HG02623 (cell line): Measurements from ENCODE around the gene MT1F.

ENCODE experiments used
- ATAC-seq: cut with Tn5 transposase; IDR thresholded peaks from one replicate; pipeline ENCODE4 v1.9.1; 2021; ENCODE audit warnings: moderate library complexity; ENCODE audit not compliant: unreplicated experiment

The MT1F gene

DNA sequence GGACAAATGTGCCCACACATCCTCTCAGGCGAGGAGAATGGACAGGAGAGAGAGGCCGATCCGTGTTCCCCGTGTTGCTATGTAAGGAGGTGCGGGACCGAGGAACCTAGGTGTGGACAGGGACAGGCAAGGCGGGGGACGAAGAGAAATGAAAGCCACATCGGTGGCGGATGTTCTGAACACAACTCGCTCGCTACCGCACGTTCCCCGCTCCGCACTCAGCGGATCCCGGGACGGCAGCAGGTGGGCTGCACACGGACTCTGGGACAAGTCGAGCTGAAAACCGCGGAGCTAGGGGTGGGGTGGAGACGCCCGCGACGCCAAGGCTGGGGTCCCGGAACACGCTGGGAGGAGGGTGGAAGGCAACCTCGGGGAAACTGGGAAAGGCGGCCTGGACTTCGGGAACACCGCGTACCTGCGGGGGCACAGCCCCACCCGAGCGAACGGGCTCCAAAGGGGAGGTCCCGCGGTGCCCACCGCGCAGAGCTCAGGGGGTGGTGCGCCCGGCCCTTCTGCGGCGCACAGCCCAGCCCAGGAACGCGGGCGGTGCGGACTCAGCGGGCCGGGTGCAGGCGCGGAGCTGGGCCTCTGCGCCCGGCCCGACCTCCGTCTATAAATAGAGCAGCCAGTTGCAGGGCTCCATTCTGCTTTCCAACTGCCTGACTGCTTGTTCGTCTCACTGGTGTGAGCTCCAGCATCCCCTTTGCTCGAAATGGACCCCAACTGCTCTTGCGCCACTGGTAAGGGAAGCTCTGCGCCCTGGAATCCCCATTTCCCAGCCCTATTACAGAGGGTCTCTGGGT, 32.4 kb upstream of the MT1F start, which contains the start of gene MT1E:
Gene MT1E (plus strand): TSS at position 642 of the 803 bp plus-strand sequence. CDS start 71 bp downstream, at position 713.
- ATAC-seq = no peak

GRCh38 chr16:56625943-56626654, 31.7 kb upstream of the MT1F start:
- no peak for ATAC-seq

- no peak for ATAC-seq
Observed at GRCh38 chr16:56626685-56627084, 31.1 kb upstream of the MT1F start.

DNA sequence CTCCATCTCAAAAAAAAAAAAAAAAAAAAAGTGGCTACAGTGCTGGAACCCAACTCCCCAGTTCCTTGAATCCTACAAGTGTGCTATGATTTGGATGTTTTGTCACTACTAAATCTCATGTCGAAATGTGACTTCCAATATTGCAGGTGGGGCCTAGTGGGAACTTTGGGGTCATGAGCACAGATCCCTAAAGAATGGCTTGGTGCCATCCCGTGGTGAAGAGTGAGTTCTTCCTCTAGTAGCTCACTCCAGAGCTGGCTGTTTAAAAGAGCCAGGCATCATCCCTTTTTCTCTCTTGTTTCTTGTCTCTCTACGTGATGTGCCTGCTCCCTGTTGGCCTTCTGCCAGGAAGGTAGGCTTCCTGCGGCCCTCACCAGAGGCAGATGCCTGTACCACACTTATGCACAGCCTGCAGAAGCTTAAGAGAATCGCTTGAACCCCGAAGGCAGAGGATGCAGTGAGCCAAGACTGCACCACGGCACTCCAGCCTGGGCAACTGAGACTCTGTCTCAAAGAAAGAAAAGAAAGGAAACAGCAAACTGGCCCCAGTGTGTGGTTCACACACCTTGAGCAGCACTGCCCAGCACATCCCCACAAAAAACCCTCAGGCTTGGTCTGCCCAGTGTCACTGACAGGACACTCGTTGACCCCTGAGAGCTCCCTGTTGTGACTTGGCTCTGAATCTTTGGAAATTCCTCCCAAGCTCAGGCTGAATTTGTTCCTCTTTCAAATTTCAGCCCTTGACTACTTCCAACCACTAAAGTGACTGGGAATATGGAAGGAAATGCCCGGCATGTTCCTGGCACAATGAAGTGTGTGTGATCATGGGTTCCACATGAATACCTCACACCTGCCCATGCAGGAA, 29.0 kb upstream of the MT1F start:
- ATAC-seq = no peak

GRCh38 chr16:56629531-56629930, 28.2 kb upstream of the MT1F start:
- ATAC-seq = no peak

DNA sequence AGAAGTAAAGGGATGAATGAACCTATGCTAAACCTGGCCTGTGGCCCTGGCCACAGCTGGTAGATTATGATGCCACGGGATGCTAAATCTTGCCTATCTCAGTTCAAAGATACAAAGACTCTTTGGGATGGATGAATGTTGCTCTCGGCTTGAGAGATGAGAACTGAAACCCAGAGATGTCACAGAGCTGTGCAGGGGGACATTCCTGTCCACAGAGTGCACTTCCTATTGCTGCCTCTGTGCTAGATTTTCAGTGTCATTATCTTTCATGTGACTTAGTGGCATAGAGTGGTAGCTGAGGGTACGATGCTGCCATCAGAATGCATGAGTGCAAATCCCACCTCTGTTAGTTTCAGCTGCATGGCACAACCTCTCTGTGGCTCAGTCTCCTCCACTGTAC, 27.6 kb upstream of the MT1F start:
- no peak for ATAC-seq

- no peak for ATAC-seq
Observed at GRCh38 chr16:56631197-56631596, 26.6 kb upstream of the MT1F start.

GRCh38 chr16:56631832-56632155, 26.0 kb upstream of the MT1F start:
- no peak for ATAC-seq

DNA sequence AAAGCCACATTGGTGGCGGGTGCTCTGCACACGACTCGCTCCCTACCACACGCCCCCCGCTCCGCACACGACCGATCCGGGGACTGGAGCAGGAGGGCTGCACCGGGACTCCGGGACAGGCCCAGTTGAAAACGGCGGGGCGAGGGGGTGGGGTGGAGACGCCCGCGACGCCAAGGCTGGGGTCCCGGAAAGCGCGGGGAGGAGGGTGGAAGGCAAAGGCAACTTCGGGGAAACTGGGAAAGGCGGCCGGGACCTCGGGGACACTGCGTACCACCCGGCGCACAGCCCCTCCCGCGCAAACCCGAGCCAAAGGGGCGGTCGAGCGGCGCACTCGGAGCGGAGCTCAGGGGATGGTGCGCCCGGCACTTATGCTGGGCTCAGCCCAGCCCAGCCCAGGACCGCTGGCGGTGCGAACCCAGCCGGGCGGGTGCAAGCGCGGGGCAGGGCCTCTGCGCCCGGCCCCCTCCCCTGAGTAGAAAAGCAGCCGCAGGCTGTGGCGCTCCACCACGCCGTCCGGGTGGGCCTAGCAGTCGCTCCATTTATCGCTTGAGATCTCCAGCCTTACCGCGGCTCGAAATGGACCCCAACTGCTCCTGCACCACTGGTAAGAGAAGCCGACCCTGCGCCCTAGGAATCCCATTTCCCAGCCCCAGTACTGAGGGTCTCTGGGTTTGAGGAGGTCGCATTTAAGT, 25.5 kb upstream of the MT1F start, which contains the start of gene MT1M:
Gene MT1M (plus strand): TSS at position 504 of the 692 bp plus-strand sequence. CDS start 73 bp downstream, at position 577.
- no peak for ATAC-seq

- ATAC-seq = no peak
Observed at GRCh38 chr16:56632848-56633365, 24.9 kb upstream of the MT1F start.

- ATAC-seq = no peak
Observed at GRCh38 chr16:56633535-56633934, 24.2 kb upstream of the MT1F start.

- ATAC-seq = no peak
Observed at GRCh38 chr16:56634715-56635440, 22.9 kb upstream of the MT1F start.

DNA sequence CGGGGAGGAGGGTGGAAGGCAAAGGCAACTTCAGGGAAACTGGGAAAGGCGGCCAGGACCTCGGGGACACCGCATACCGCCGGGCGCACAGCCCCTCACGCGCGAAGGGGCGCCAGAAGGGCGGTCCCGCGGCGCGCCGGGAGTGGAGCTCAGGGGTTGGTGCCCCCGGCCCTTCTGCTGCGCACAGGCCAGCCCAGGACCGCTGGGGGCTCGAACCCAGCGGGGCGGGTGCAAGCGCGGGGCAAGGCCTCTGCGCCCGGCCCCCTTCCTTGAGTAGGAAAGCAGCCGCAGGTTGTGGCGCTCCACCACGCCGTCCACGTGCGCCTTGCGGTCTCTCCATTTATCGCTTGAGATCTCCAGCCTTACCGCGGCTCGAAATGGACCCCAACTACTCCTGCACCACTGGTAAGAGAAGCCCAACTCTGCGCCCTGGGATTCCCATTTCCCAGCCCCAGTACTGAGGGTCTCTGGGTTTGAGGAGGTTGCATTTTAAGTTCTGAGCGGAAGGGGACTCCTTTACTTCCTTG, 22.3 kb upstream of the MT1F start:
- no peak for ATAC-seq

DNA sequence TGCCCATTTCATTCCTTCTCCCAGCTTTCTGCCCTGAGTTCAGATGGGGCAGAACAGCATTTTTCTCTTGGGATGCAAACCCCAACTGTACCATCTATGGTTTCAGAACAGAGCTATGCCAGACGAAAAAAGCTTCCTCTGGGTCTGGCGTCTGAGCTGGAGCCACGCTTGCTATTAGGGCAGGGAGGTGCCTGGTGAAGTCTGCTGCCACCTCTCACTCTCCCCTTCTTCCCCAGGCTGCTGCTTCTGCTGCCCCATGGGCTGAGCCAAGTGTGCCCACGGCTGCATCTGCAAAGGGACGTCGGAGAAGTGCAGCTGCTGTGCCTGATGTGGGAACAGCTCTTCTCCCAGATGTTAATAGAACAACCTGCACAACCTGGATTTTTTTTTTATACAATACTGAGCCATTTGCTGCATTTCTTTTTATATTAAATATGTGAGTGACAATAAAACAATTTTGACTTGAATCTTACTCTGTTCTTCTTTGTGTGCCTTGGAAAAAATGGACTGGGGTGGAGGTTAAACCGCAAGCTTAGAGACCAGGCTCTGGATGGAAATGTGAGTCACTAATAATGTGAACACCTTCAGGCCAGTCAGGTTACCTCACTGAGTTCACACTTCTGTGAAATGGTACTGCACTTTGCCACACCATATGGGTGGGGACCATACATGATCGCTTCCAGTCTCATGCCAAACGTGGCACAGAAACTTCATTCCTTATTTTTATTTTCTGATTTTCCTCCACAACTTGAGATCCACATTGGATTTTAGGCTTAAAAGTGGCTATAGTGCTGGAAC, 20.9 kb upstream of the MT1F start:
- no peak for ATAC-seq

DNA sequence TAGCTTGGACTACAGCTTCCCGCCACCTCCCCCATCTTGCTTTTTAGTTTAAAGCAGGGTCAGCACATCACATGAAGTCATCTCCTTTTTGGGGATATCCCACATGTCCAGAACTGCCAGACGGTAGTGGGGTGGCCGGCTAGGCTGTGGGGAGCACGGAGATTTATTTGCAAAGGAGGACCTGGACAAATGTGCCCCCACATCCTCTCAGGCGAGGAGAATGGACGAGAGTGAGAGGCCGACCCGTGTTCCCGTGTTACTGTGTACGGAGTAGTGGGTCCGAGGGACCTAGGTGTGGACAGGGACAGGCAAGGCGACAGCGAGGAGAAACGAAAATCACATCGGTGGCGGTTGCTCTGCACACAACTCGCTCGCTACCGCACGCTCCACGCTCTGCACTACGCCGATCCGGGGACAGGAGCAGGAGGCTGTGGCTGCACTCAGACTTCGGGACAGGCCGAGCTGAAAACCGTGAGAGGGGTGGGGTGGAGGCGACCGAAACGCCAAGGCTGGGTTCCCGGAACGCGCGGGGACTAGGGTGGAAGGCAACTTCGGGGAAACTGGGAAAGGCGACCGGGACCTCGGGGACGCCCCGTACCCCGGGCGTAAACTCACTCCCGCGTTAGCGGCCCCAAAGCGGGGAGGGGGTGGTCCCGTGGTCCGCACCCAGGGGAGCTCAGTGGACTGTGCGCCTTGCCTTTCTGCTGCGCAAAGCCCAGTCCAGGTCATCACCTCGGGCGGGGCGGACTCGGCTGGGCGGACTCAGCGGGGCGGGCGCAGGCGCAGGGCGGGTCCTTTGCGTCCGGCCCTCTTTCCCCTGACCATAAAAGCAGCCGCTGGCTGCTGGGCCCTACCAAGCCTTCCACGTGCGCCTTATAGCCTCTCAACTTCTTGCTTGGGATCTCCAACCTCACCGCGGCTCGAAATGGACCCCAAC, 19.7 kb upstream of the MT1F start, which contains the start of gene MT1A:
Gene MT1A (plus strand): TSS at position 853 of the 937 bp plus-strand sequence. CDS start 73 bp downstream, at position 926.
- ATAC-seq = no peak

DNA sequence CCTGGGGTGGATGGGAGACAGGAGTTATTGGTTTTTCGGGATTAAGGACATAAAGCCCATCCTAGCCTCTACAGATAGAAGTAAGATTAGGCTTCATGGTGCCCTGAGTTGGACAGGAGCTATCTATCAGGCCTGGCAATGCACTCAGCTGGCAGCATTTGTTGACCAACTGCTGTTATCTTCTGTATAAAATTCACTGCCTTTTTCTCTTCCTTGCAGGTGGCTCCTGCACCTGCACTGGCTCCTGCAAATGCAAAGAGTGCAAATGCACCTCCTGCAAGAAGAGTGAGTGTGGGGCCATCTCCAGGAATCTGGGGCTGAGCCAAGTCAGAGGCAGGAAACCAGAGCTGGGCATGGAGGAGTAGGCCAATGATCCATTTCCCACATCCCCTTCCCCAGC, 18.7 kb upstream of the MT1F start:
- no peak for ATAC-seq

GRCh38 chr16:56640076-56640475, 17.7 kb upstream of the MT1F start:
- no peak for ATAC-seq

DNA sequence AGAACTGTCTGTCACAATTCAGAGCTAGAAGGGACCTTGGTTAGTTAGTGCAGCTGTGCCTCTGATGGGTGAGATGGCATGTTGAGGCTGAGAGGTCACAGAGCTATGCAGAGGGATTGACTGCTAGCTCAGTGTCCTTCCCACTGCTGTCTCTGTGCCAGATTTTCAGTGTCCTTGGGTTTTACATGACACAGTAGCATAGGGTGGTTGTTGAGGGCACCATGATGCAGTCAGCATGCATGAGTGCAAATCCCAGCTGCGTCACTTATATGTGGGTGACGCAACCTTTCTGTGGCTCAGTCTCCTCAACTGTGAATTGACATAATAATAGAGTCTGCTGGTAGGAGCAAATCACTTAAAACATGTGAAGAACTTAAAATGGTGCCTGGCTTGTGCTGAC, 16.6 kb upstream of the MT1F start:
- ATAC-seq = no peak
